Esophagus muscularis mucosa (tissue), 3 donors: ENCODE results near the gene TECR.

Experiments
- POLR2A ChIP-seq: fragments of 450-650 bp; IDR thresholded peaks from one replicate; pipeline ENCODE4 v1.6.1; 2017; ENCODE audit warnings: antibody characterized with exemption, moderate library complexity, mild to moderate bottlenecking, low read depth
- TF ChIP-seq, protein P1 (sequence below), 3 experiments: fragments of 200-600 bp in 2 of 3; fragments of 450-650 bp in 1 of 3; sonication (generic) in 2 of 3; IDR thresholded peaks; one replicate each; pipeline ENCODE4 v1.5.1; 2017 to 2019; ENCODE audit warnings: antibody characterized with exemption in 3 of 3, mild to moderate bottlenecking in 2 of 3, moderate library complexity in 1 of 3

DNA sequence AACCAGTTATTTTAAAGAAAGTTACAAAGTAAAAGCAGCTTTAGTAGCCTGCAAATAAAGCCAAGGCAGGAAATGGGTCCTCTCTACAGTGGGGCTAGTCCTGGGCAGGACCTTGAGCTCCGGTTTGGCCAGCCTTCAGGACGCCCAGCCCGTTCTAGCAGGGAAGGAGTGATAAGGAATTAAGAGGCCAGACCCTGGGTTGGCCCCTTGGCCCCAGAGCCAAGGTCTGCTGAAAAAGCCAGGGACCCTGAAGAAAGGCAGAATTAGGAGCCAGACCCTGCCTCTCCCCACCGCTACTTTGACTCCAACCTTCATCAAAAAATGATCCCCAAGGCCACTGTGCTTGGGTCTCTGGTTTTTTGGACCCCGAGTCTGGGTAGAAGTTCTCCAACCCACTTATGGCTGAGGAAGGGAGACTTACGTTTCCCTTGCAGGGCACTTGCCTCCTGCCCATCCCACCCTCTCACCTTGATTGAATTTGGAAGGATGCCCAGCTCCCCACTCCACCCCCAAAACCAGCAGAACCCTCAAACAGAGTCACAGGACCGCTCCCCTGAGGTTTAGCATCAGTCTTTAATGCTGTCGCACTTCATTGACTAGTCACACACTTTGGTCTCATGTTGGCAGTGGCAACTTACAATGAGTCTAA, 15.1 kb upstream of the TECR start:
- TF ChIP-seq POLR2A = no peak
- TF ChIP-seq, protein P1, sequence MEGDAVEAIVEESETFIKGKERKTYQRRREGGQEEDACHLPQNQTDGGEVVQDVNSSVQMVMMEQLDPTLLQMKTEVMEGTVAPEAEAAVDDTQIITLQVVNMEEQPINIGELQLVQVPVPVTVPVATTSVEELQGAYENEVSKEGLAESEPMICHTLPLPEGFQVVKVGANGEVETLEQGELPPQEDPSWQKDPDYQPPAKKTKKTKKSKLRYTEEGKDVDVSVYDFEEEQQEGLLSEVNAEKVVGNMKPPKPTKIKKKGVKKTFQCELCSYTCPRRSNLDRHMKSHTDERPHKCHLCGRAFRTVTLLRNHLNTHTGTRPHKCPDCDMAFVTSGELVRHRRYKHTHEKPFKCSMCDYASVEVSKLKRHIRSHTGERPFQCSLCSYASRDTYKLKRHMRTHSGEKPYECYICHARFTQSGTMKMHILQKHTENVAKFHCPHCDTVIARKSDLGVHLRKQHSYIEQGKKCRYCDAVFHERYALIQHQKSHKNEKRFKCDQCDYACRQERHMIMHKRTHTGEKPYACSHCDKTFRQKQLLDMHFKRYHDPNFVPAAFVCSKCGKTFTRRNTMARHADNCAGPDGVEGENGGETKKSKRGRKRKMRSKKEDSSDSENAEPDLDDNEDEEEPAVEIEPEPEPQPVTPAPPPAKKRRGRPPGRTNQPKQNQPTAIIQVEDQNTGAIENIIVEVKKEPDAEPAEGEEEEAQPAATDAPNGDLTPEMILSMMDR (IDR thresholded peaks at IDR 0.05) = no peak
